ENCODE measurements around the gene CKMT2. TPM values are rescaled to one million over a fixed set of nuclear protein-coding genes. Genes with fewer than 3 reads are reported as not detected.

Gene CKMT2
- total RNA-seq, 1 donor from 2014 or later: 0.81 TPM

GRCh38 chr5:81225463-81225862 is 7.7 kb upstream of the CKMT2 start:
- Mint-ChIP-seq H3K4me1 (ENCODE audit: low read depth, unreplicated experiment) (peaks cover 12% of the 10 kb centered on the region), H3K4me3 (ENCODE audit: unreplicated experiment) (no peak overlapping the region), H3K27ac (ENCODE audit: unreplicated experiment) (no peak overlapping the region), H3K27me3 (ENCODE audit: unreplicated experiment) (no peaks in the 10 kb centered on the region), H3K9me3 (ENCODE audit: unreplicated experiment) (no peaks in the 10 kb centered on the region), H3K36me3 (ENCODE audit: unreplicated experiment) (no peaks in the 10 kb centered on the region)
- no peak for TF ChIP-seq CTCF (IDR thresholded peaks at IDR 0.05; ENCODE audit: partially characterized antibody, unreplicated experiment)
- DNase-seq: no peak

- H3K27me3 Mint-ChIP-seq (ENCODE audit: unreplicated experiment): no peaks in the 10 kb centered on the region
- no peak overlapping the region for H3K27ac Mint-ChIP-seq (ENCODE audit: unreplicated experiment)
- no peaks in the 10 kb centered on the region for H3K9me3 Mint-ChIP-seq (ENCODE audit: unreplicated experiment)
- H3K4me3 Mint-ChIP-seq (ENCODE audit: unreplicated experiment): no peak overlapping the region
- DNase-seq: no peak
- H3K4me1 Mint-ChIP-seq (ENCODE audit: low read depth, unreplicated experiment): peaks cover 12% of the 10 kb centered on the region
- TF ChIP-seq CTCF (IDR thresholded peaks at IDR 0.05; ENCODE audit: partially characterized antibody, unreplicated experiment): no peak
- no peaks in the 10 kb centered on the region for H3K36me3 Mint-ChIP-seq (ENCODE audit: unreplicated experiment)
Measured at GRCh38 chr5:81226286-81226685, 6.8 kb upstream of the CKMT2 start.

GRCh38 chr5:81226949-81227348 is 6.2 kb upstream of the CKMT2 start:
- Mint-ChIP-seq H3K36me3 (ENCODE audit: unreplicated experiment) (no peaks in the 10 kb centered on the region), H3K27ac (ENCODE audit: unreplicated experiment) (no peak overlapping the region), H3K27me3 (ENCODE audit: unreplicated experiment) (no peaks in the 10 kb centered on the region), H3K9me3 (ENCODE audit: unreplicated experiment) (peaks cover under 1% of the 10 kb centered on the region), H3K4me3 (ENCODE audit: unreplicated experiment) (no peak overlapping the region), H3K4me1 (ENCODE audit: low read depth, unreplicated experiment) (peaks cover 12% of the 10 kb centered on the region)
- DNase-seq: no peak
- TF ChIP-seq CTCF (IDR thresholded peaks at IDR 0.05; ENCODE audit: partially characterized antibody, unreplicated experiment): no peak

GRCh38 chr5:81228084-81228483 is 5.0 kb upstream of the CKMT2 start:
- TF ChIP-seq CTCF (IDR thresholded peaks at IDR 0.05; ENCODE audit: partially characterized antibody, unreplicated experiment): no peak
- no peak overlapping the region for H3K4me3 Mint-ChIP-seq (ENCODE audit: unreplicated experiment)
- H3K27ac Mint-ChIP-seq (ENCODE audit: unreplicated experiment): peak overlapping the region; percentile 43
- H3K4me1 Mint-ChIP-seq (ENCODE audit: low read depth, unreplicated experiment): peaks cover 12% of the 10 kb centered on the region
- no peak for DNase-seq
- H3K36me3 Mint-ChIP-seq (ENCODE audit: unreplicated experiment): no peaks in the 10 kb centered on the region
- H3K27me3 Mint-ChIP-seq (ENCODE audit: unreplicated experiment): no peaks in the 10 kb centered on the region
- H3K9me3 Mint-ChIP-seq (ENCODE audit: unreplicated experiment): peaks cover 2% of the 10 kb centered on the region

GRCh38 chr5:81230416-81230815 is 2.7 kb upstream of the CKMT2 start:
- TF ChIP-seq CTCF (IDR thresholded peaks at IDR 0.05; ENCODE audit: partially characterized antibody, unreplicated experiment): no peak
- Mint-ChIP-seq H3K9me3 (ENCODE audit: unreplicated experiment) (peaks cover 2% of the 10 kb centered on the region), H3K4me1 (ENCODE audit: low read depth, unreplicated experiment) (peaks cover 12% of the 10 kb centered on the region), H3K27me3 (ENCODE audit: unreplicated experiment) (peaks cover 5% of the 10 kb centered on the region), H3K27ac (ENCODE audit: unreplicated experiment) (no peak overlapping the region), H3K36me3 (ENCODE audit: unreplicated experiment) (no peaks in the 10 kb centered on the region), H3K4me3 (ENCODE audit: unreplicated experiment) (no peak overlapping the region)
- no peak for DNase-seq
